ENCODE measurements around the gene KCNK15.

- no peak for TF ChIP-seq CTCF (IDR thresholded peaks at IDR 0.05)
- TF ChIP-seq POLR2A (IDR thresholded peaks at IDR 0.05), result no peak
Observed at GRCh38 chr20:44714701-44715498, 30.8 kb upstream of the KCNK15 start, which contains the start of gene CCN5.
